HL-60 (cell line): ENCODE results near the gene SPATA9.
"Not testable (repeated sequence)": the region's sequence is repeated elsewhere in the genome, so short reads cannot be mapped to it uniquely, and the experiment has no call there.

Source experiments
- DNase-seq, 2 experiments: peaks; one replicate each; pipeline ENCODE4 v3.0.0-alpha.2; 2010 to 2020; ENCODE audit warnings: low read depth in 1 of 2, low spot score in 1 of 2
- H3K27ac ChIP-seq: fragments of 250-450 bp; sonication (Bioruptor Pico); replicated peaks from 2 replicates; pipeline ENCODE4 v1.5.1; 2020; ENCODE audit warnings: mild to moderate bottlenecking, moderate library complexity
- H3K27me3 ChIP-seq: fragments of 250-450 bp; sonication (Bioruptor Pico); 2 replicates; pipeline ENCODE4 v1.5.1; 2021; ENCODE audit warnings: mild to moderate bottlenecking, moderate library complexity; ENCODE audit not compliant: insufficient read depth, poor library complexity, severe bottlenecking
- H3K4me3 ChIP-seq: replicated peaks from 2 replicates; pipeline ENCODE4 v1.5.1; 2011; ENCODE audit warnings: mild to moderate bottlenecking, control low read depth, low read length; ENCODE audit not compliant: insufficient read depth
- GABPA ChIP-seq: IDR thresholded peaks from 2 replicates; pipeline ENCODE4 v1.6.1; 2012; ENCODE audit warnings: low read depth
- POLR2AphosphoS5 ChIP-seq: IDR thresholded peaks from 2 replicates; pipeline ENCODE4 v1.6.1; 2012; ENCODE audit warnings: low read depth
- SPI1 ChIP-seq: IDR thresholded peaks from 2 replicates; pipeline ENCODE4 v1.6.1; 2012; ENCODE audit warnings: low read depth, mild to moderate bottlenecking, borderline replicate concordance
- TF ChIP-seq, protein P1 (sequence below): IDR thresholded peaks from 2 replicates; pipeline ENCODE4 v1.6.1; 2012; ENCODE audit warnings: low read depth; ENCODE audit not compliant: insufficient replicate concordance
- TF ChIP-seq, protein P2 (sequence below): IDR thresholded peaks from one replicate; pipeline ENCODE4 v1.5.1; 2011; ENCODE audit warnings: low read length, control low read depth, inconsistent platforms; ENCODE audit not compliant: insufficient read depth

The SPATA9 gene

DNA sequence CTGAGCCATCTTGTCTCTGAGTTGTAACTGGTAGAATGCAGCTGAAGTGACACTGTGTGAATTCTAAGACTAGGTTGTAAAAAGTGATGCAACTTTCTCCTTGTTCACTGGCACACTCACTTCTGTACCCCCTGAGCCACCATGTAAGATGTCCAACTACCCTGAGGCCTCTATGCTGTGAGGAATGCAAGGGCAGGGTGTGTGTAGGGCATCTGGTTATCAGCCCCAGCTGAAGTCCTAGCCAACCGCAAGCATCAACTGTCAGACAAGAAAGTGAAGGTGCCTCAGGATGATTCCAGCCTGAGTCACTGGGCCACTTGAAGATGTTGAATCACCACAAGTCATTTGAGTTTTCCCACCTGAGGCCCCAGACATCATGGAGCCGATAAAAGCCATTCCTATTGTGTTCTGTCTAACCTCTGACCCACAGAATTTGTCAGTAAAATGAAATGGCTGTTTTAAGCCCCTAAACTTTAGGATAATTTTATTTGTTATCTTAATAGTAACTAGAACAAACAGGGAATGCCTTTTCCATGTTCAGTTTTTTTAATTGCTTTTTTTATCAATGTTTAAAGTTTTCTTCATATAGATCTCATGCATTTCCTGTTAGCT is 29.7 kb upstream of the SPATA9 start:
- DNase-seq, result no peak
- Histone ChIP-seq H3K4me3 (no peak overlapping the region), H3K27me3 (no peaks in the 10 kb centered on the region), H3K27ac (no peak overlapping the region)
- no peak for TF ChIP-seq SPI1
- TF ChIP-seq, protein P1, sequence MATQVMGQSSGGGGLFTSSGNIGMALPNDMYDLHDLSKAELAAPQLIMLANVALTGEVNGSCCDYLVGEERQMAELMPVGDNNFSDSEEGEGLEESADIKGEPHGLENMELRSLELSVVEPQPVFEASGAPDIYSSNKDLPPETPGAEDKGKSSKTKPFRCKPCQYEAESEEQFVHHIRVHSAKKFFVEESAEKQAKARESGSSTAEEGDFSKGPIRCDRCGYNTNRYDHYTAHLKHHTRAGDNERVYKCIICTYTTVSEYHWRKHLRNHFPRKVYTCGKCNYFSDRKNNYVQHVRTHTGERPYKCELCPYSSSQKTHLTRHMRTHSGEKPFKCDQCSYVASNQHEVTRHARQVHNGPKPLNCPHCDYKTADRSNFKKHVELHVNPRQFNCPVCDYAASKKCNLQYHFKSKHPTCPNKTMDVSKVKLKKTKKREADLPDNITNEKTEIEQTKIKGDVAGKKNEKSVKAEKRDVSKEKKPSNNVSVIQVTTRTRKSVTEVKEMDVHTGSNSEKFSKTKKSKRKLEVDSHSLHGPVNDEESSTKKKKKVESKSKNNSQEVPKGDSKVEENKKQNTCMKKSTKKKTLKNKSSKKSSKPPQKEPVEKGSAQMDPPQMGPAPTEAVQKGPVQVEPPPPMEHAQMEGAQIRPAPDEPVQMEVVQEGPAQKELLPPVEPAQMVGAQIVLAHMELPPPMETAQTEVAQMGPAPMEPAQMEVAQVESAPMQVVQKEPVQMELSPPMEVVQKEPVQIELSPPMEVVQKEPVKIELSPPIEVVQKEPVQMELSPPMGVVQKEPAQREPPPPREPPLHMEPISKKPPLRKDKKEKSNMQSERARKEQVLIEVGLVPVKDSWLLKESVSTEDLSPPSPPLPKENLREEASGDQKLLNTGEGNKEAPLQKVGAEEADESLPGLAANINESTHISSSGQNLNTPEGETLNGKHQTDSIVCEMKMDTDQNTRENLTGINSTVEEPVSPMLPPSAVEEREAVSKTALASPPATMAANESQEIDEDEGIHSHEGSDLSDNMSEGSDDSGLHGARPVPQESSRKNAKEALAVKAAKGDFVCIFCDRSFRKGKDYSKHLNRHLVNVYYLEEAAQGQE, result no peak
- TF ChIP-seq, protein P2, sequence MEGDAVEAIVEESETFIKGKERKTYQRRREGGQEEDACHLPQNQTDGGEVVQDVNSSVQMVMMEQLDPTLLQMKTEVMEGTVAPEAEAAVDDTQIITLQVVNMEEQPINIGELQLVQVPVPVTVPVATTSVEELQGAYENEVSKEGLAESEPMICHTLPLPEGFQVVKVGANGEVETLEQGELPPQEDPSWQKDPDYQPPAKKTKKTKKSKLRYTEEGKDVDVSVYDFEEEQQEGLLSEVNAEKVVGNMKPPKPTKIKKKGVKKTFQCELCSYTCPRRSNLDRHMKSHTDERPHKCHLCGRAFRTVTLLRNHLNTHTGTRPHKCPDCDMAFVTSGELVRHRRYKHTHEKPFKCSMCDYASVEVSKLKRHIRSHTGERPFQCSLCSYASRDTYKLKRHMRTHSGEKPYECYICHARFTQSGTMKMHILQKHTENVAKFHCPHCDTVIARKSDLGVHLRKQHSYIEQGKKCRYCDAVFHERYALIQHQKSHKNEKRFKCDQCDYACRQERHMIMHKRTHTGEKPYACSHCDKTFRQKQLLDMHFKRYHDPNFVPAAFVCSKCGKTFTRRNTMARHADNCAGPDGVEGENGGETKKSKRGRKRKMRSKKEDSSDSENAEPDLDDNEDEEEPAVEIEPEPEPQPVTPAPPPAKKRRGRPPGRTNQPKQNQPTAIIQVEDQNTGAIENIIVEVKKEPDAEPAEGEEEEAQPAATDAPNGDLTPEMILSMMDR, result no peak
- no peak for TF ChIP-seq POLR2AphosphoS5
- no peak for TF ChIP-seq GABPA

DNA sequence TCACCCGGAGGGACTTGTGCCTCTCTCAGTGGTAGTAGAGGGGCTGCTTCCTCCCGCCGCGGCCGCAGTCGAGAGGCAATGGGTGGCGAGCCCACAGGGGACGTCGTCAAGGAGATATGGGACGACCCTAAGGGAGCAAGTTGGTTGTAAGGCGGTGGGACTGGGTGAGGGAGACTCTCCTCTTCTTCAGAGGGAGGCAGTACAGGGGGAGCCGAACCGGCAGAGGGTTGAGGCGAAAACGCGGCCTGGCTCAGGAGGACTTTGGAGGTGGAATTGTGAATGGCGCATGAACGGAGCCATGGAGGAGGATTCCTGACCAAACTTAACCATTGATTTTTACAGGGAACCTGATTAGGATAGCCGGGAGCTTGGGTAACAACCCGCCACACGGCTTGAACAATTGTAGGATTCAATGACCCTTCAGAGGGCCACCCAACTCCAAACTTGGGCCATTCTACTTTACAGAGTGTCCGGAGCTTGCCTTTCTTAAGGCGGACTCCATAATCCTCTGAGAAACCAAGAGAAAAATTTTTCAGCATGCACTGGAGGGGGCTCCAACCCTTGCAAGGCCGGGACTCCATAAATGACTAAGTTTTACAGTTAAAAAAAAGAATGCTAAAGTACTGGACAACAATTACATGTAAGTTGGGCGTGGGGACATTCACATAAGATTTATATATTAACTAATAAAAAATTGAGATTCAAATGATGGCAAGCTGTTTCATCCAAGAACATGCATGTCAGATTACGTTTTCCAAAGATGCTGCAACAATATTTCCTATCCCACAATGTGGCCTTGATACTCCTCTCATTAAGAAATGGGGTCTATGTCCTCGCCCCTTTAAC is 28.9 kb upstream of the SPATA9 start:
- no peak overlapping the region for H3K27ac ChIP-seq
- no peak overlapping the region for H3K4me3 ChIP-seq
- TF ChIP-seq, protein P2, result no peak
- TF ChIP-seq SPI1 (no peak), POLR2AphosphoS5 (no peak), GABPA (no peak)
- TF ChIP-seq, protein P1, result no peak
- H3K27me3 ChIP-seq, result no peaks in the 10 kb centered on the region
- DNase-seq, result no peak

DNA sequence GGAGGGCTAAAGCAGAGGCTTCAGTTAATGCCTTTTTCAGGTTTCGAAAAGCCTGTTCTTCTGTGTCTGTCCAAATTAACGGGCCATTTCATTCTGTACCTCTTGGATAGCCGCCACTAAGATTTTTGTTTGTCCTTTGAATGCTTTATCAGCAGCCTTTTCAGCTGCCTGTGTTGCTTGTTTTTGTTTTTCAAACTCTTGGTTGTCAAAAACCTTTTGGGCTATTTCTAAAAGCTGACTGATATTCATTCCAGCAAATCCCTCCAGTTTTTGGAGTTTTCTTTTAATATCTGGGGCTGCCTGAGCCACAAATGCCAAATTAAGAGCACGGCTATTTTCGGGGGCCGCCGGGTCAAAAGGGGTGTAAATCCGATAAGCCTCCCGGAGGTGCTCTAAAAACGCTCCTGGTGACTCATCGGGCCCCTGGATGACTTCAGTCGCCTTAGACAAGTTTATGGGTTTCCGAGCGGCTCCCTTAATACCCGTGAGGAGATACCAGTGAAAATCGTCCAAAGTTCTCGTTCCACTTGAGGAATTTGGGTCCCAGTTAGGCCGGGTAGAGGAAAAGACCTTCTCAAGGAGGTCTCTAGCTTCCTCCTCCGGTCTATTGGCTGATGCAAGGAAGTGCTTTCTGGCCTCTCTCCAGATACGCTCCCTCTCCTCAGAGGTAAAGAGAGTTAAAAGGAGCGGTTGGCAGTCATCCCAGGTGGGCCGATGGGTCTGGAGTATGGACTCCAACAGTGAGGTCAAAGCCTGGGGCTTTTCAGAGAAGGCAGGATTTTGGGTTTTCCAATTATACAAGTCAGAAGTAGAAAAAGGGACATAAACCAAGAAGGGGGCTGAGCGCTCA is 28.1 kb upstream of the SPATA9 start:
- H3K27ac ChIP-seq, H3K27me3 ChIP-seq, H3K4me3 ChIP-seq, DNase-seq: not testable (repeated sequence)
